ENCODE data around the gene MZF1. TPM values are rescaled to one million over a fixed set of nuclear protein-coding genes. Genes with fewer than 3 reads are reported as not detected.

Gene MZF1
- total and polyA plus RNA-seq, 2 donors (not counting 1 experiment from before 2014, with no cell fraction given): 4.1 to 14.9 TPM

DNA sequence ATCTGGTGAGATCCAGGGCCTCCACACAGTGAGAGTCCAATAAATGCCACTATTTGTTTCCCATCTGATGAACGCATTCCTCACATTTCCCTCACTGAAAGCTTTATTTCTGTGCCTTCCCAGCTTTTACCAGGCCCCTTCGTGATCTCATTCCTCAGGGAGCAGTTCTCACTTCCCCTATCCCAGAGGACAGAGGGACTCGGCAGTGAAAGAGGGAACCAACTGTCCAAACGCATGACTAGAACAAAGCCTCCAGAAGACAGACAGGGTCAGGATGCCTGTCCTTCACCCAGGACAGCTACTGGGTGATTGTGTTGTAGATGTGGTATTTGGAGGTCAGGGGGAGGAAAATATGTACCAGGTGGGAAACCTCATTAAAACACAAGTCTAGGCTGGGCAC is 51.5 kb downstream of the MZF1 start:
- Histone ChIP-seq H3K4me3 (replicated peaks in 1 of 4; ENCODE audit: control extremely low read depth in 1 of 4, insufficient read depth in 1 of 4, low read depth in 3 of 4, low read length in 4 of 4) (no peak overlapping the region), H3K9me3 (ENCODE audit: control insufficient read depth, insufficient read depth, low read depth, low read length) (no peaks in the 10 kb centered on the region), H4K20me1 (ENCODE audit: control insufficient read depth, extremely low read depth, insufficient read depth, low read length) (no peaks in the 10 kb centered on the region), H2AFZ (ENCODE audit: low read length) (no peak overlapping the region), H3K4me1 (ENCODE audit: control insufficient read depth, extremely low read depth, insufficient read depth, low read length) (peaks cover 9% of the 10 kb centered on the region), H3K4me2 (ENCODE audit: extremely low read depth, insufficient read depth, low read length) (no peak overlapping the region), H3K27ac (ENCODE audit: insufficient read depth, low read length) (no peak overlapping the region), H3K27me3 (ENCODE audit: control insufficient read depth, insufficient read depth, low read length) (no peaks in the 10 kb centered on the region), H3K9ac (ENCODE audit: insufficient read depth, low read length) (no peak overlapping the region), H3K36me3 (ENCODE audit: control insufficient read depth, insufficient read depth, low read length) (peaks cover 9% of the 10 kb centered on the region), H3K79me2 (ENCODE audit: control insufficient read depth, insufficient read depth, low read length) (peaks cover 25% of the 10 kb centered on the region)
- TF ChIP-seq EZH2 (IDR thresholded peaks at IDR 0.05; ENCODE audit: low read length, missing control alignments) (no peak), CTCF (conservative IDR thresholded peaks at IDR 0.05 in 1 of 2, IDR thresholded peaks at IDR 0.05 in 1 of 2; ENCODE audit: low read depth in 1 of 2, low read length in 2 of 2) (no peak)
- no peak for DNase-seq (ENCODE audit: low read depth in 2 of 2)

GRCh38 chr19:58520257-58520599 is 52.9 kb downstream of the MZF1 start:
- Histone ChIP-seq H3K36me3 (ENCODE audit: control insufficient read depth, insufficient read depth, low read length) (peaks cover 9% of the 10 kb centered on the region), H3K27ac (ENCODE audit: insufficient read depth, low read length) (peak overlapping the region; percentile 94), H4K20me1 (ENCODE audit: control insufficient read depth, extremely low read depth, insufficient read depth, low read length) (no peaks in the 10 kb centered on the region), H3K79me2 (ENCODE audit: control insufficient read depth, insufficient read depth, low read length) (peaks cover 33% of the 10 kb centered on the region), H3K27me3 (ENCODE audit: control insufficient read depth, insufficient read depth, low read length) (no peaks in the 10 kb centered on the region), H3K4me3 (replicated peaks in 1 of 4; ENCODE audit: control extremely low read depth in 1 of 4, insufficient read depth in 1 of 4, low read depth in 3 of 4, low read length in 4 of 4) (peak overlapping the region; percentile 83 to 97 (median 92)), H3K4me2 (ENCODE audit: extremely low read depth, insufficient read depth, low read length) (peak overlapping the region; percentile 99), H3K4me1 (ENCODE audit: control insufficient read depth, extremely low read depth, insufficient read depth, low read length) (peaks cover 9% of the 10 kb centered on the region), H2AFZ (ENCODE audit: low read length) (peak overlapping the region; percentile 92), H3K9ac (ENCODE audit: insufficient read depth, low read length) (peak overlapping the region; percentile 95), H3K9me3 (ENCODE audit: control insufficient read depth, insufficient read depth, low read depth, low read length) (no peaks in the 10 kb centered on the region)
- no peak for DNase-seq (ENCODE audit: low read depth in 2 of 2)
- no peak for TF ChIP-seq EZH2 (IDR thresholded peaks at IDR 0.05; ENCODE audit: low read length, missing control alignments)
- TF ChIP-seq CTCF (conservative IDR thresholded peaks at IDR 0.05 in 1 of 2, IDR thresholded peaks at IDR 0.05 in 1 of 2; ENCODE audit: low read depth in 1 of 2, low read length in 2 of 2): no peak

- H3K36me3 ChIP-seq (ENCODE audit: control insufficient read depth, insufficient read depth, low read length): peaks cover 9% of the 10 kb centered on the region
- peaks cover 9% of the 10 kb centered on the region for H3K4me1 ChIP-seq (ENCODE audit: control insufficient read depth, extremely low read depth, insufficient read depth, low read length)
- peaks cover 33% of the 10 kb centered on the region for H3K79me2 ChIP-seq (ENCODE audit: control insufficient read depth, insufficient read depth, low read length)
- no peaks in the 10 kb centered on the region for H4K20me1 ChIP-seq (ENCODE audit: control insufficient read depth, extremely low read depth, insufficient read depth, low read length)
- no peaks in the 10 kb centered on the region for H3K9me3 ChIP-seq (ENCODE audit: control insufficient read depth, insufficient read depth, low read depth, low read length)
- H3K4me2 ChIP-seq (ENCODE audit: extremely low read depth, insufficient read depth, low read length): peak within 1 kb of the TSS; percentile 99
- DNase-seq (ENCODE audit: low read depth in 2 of 2): peak; percentile 97 to 98
- peak within 1 kb of the TSS; percentile 92 for H2AFZ ChIP-seq (ENCODE audit: low read length)
- peak within 1 kb of the TSS; percentile 83 to 97 (median 92) for H3K4me3 ChIP-seq (replicated peaks in 1 of 4; ENCODE audit: control extremely low read depth in 1 of 4, insufficient read depth in 1 of 4, low read depth in 3 of 4, low read length in 4 of 4)
- peak within 1 kb of the TSS; percentile 94 for H3K27ac ChIP-seq (ENCODE audit: insufficient read depth, low read length)
- no peaks in the 10 kb centered on the region for H3K27me3 ChIP-seq (ENCODE audit: control insufficient read depth, insufficient read depth, low read length)
- TF ChIP-seq EZH2 (IDR thresholded peaks at IDR 0.05; ENCODE audit: low read length, missing control alignments): no peak
- peak; percentile 57 to 62 for TF ChIP-seq CTCF (conservative IDR thresholded peaks at IDR 0.05 in 1 of 2, IDR thresholded peaks at IDR 0.05 in 1 of 2; ENCODE audit: low read depth in 1 of 2, low read length in 2 of 2)
- peak within 1 kb of the TSS; percentile 95 for H3K9ac ChIP-seq (ENCODE audit: insufficient read depth, low read length)
Observed at GRCh38 chr19:58519355-58520256, 53.5 kb downstream of the MZF1 start, which contains the start of gene ZBTB45. TSS of gene ZBTB45 (minus strand) at chr19:58519810. CDS start at chr19:58517673, 2,137 bp downstream.

Measured in fibroblast of lung (primary cell).